ENCODE results near the gene ROS1.
"Not testable (repeated sequence)": the region's sequence is repeated elsewhere in the genome, so short reads cannot be mapped to it uniquely, and the experiment has no call there.

The ROS1 gene

GRCh38 chr6:117380298-117380697, 45.4 kb downstream of the ROS1 start:
- no peak for DNase-seq (ENCODE audit: low read depth)

GRCh38 chr6:117375446-117375845, 50.3 kb downstream of the ROS1 start:
- DNase-seq (ENCODE audit: low read depth) = no peak

- DNase-seq (ENCODE audit: low read depth) = no peak
Measured at GRCh38 chr6:117373211-117373813, 52.4 kb downstream of the ROS1 start.

- not testable (repeated sequence) for DNase-seq (ENCODE audit: low read depth)
Measured at GRCh38 chr6:117372289-117372688, 53.5 kb downstream of the ROS1 start.

GRCh38 chr6:117371492-117371891, 54.2 kb downstream of the ROS1 start:
- no peak for DNase-seq (ENCODE audit: low read depth)

GRCh38 chr6:117359581-117359980, 66.2 kb downstream of the ROS1 start:
- DNase-seq (ENCODE audit: low read depth) = no peak

GRCh38 chr6:117354671-117355070, 71.1 kb downstream of the ROS1 start:
- no peak for DNase-seq (ENCODE audit: low read depth)

- DNase-seq (ENCODE audit: low read depth) = no peak
Measured at GRCh38 chr6:117352466-117353081, 73.2 kb downstream of the ROS1 start.

GRCh38 chr6:117351521-117351920, 74.2 kb downstream of the ROS1 start:
- no peak for DNase-seq (ENCODE audit: low read depth)

GRCh38 chr6:117346142-117346930, 79.4 kb downstream of the ROS1 start:
- DNase-seq (ENCODE audit: low read depth) = no peak

- no peak for DNase-seq (ENCODE audit: low read depth)
Measured at GRCh38 chr6:117345292-117345610, 80.5 kb downstream of the ROS1 start.

- no peak for DNase-seq (ENCODE audit: low read depth)
Measured at GRCh38 chr6:117344444-117345291, 81.1 kb downstream of the ROS1 start.

GRCh38 chr6:117338567-117338966, 87.2 kb downstream of the ROS1 start:
- DNase-seq (ENCODE audit: low read depth) = no peak

- no peak for DNase-seq (ENCODE audit: low read depth)
Measured at GRCh38 chr6:117329926-117330325, 95.8 kb downstream of the ROS1 start.

- no peak for DNase-seq (ENCODE audit: low read depth)
Measured at GRCh38 chr6:117328500-117328899, 97.2 kb downstream of the ROS1 start.

- no peak for DNase-seq (ENCODE audit: low read depth)
Measured at GRCh38 chr6:117328005-117328389, 97.7 kb downstream of the ROS1 start.

- no peak for DNase-seq (ENCODE audit: low read depth)
Measured at GRCh38 chr6:117327149-117328004, 98.4 kb downstream of the ROS1 start.

GRCh38 chr6:117326396-117326795, 99.3 kb downstream of the ROS1 start:
- DNase-seq (ENCODE audit: low read depth) = no peak

GRCh38 chr6:117317261-117317660, 108.5 kb downstream of the ROS1 start:
- DNase-seq (ENCODE audit: low read depth) = no peak

- no peak for DNase-seq (ENCODE audit: low read depth)
Measured at GRCh38 chr6:117311726-117312125, 114.0 kb downstream of the ROS1 start.

GRCh38 chr6:117311310-117311709, 114.4 kb downstream of the ROS1 start:
- no peak for DNase-seq (ENCODE audit: low read depth)

GRCh38 chr6:117309611-117310010, 116.1 kb downstream of the ROS1 start:
- DNase-seq (ENCODE audit: low read depth) = no peak

Data from activated T-cell treated with anti-CD3 and anti-CD28 coated beads for 24 hours (primary cell).